SK-N-SH treated with all-trans-retinoic acid at 6 μM for 48 hours (cell line): ENCODE measurements around the gene HTD2.

Source experiments
- ATAC-seq: fragments of 200-7000 bp; cut with Tn5 transposase; 3 replicates; pipeline ENCODE4 v1.9.1; 2020; ENCODE audit warnings: mild to moderate bottlenecking, moderate library complexity
- ARNTL ChIP-seq: fragments of 450-650 bp; formaldehyde crosslinking; IDR thresholded peaks from 2 replicates; pipeline ENCODE4 v1.5.0; 2020; ENCODE audit warnings: low read depth, mild to moderate bottlenecking, moderate library complexity, borderline replicate concordance
- BACH2 ChIP-seq: fragments of 250-450 bp; sonication (Bioruptor Pico); IDR thresholded peaks from 2 replicates; pipeline ENCODE4 v1.9.0; 2021; ENCODE audit warnings: mild to moderate bottlenecking, borderline replicate concordance
- CREB5 ChIP-seq: fragments of 250-450 bp; sonication (Bioruptor Pico); IDR thresholded peaks from 2 replicates; pipeline ENCODE4 v1.5.1; 2020; ENCODE audit warnings: low read depth, mild to moderate bottlenecking, moderate library complexity
- CSDC2 ChIP-seq: fragments of 250-450 bp; sonication (Bioruptor Pico); IDR thresholded peaks from 2 replicates; pipeline ENCODE4 v1.5.0; 2020; ENCODE audit warnings: mild to moderate bottlenecking, moderate library complexity
- CSRNP3 ChIP-seq: fragments of 250-450 bp; sonication (Bioruptor Pico); IDR thresholded peaks from 2 replicates; pipeline ENCODE4 v1.5.1; 2021; ENCODE audit warnings: mild to moderate bottlenecking, moderate library complexity
- GLIS3 ChIP-seq: fragments of 250-450 bp; sonication (Bioruptor Pico); IDR thresholded peaks from 2 replicates; pipeline ENCODE4 v1.5.0; 2020; ENCODE audit warnings: mild to moderate bottlenecking, moderate library complexity
- ISL1 ChIP-seq: fragments of 250-450 bp; sonication (Bioruptor Pico); IDR thresholded peaks from 2 replicates; pipeline ENCODE4 v2.1.2; 2022; ENCODE audit warnings: mild to moderate bottlenecking, moderate library complexity
- OSR1 ChIP-seq: fragments of 250-450 bp; sonication (Bioruptor Pico); IDR thresholded peaks from 2 replicates; pipeline ENCODE4 v1.8.0; 2022; ENCODE audit warnings: moderate library complexity, mild to moderate bottlenecking, inconsistent platforms
- PATZ1 ChIP-seq: fragments of 250-450 bp; sonication (Bioruptor Pico); IDR thresholded peaks from 2 replicates; pipeline ENCODE4 v1.8.0; 2020; ENCODE audit warnings: mild to moderate bottlenecking, moderate library complexity, borderline replicate concordance
- PPARA ChIP-seq: fragments of 250-450 bp; sonication (Bioruptor Pico); IDR thresholded peaks from 2 replicates; pipeline ENCODE4 v1.5.0; 2020; ENCODE audit warnings: mild to moderate bottlenecking, borderline replicate concordance
- RARB ChIP-seq: fragments of 250-450 bp; sonication (Bioruptor Pico); IDR thresholded peaks from 2 replicates; pipeline ENCODE4 v1.8.0; 2021; ENCODE audit warnings: mild to moderate bottlenecking, moderate library complexity
- SNAI2 ChIP-seq: fragments of 250-450 bp; sonication (Bioruptor Pico); IDR thresholded peaks from 2 replicates; pipeline ENCODE4 v1.5.0; 2020; ENCODE audit warnings: mild to moderate bottlenecking, moderate library complexity
- TCF4 ChIP-seq: fragments of 250-450 bp; sonication (Bioruptor Pico); IDR thresholded peaks from 2 replicates; pipeline ENCODE4 v1.8.0; 2021; ENCODE audit warnings: mild to moderate bottlenecking, moderate library complexity, borderline replicate concordance
- TOX ChIP-seq: fragments of 250-450 bp; sonication (Bioruptor Pico); IDR thresholded peaks from 2 replicates; pipeline ENCODE4 v1.8.0; 2021; ENCODE audit warnings: mild to moderate bottlenecking, moderate library complexity, borderline replicate concordance
- TSHZ2 ChIP-seq: fragments of 250-450 bp; sonication (Bioruptor Pico); IDR thresholded peaks from 2 replicates; pipeline ENCODE4 v1.5.0; 2020; ENCODE audit warnings: mild to moderate bottlenecking, moderate library complexity
- ZC3H10 ChIP-seq: fragments of 250-450 bp; sonication (Bioruptor Pico); IDR thresholded peaks from 2 replicates; pipeline ENCODE4 v1.5.1; 2021; ENCODE audit warnings: mild to moderate bottlenecking, moderate library complexity
- ZNF565 ChIP-seq: fragments of 450-650 bp; formaldehyde crosslinking; conservative IDR thresholded peaks from 2 replicates; pipeline ENCODE4 v1.5.0; 2020; ENCODE audit warnings: low read depth, mild to moderate bottlenecking, moderate library complexity
- ZNF70 ChIP-seq: fragments of 450-650 bp; formaldehyde crosslinking; IDR thresholded peaks from 2 replicates; pipeline ENCODE4 v1.5.0; 2020; ENCODE audit warnings: mild to moderate bottlenecking, moderate library complexity

HTD2 gene

GRCh38 chr3:58322793-58323192 is 16.5 kb downstream of the HTD2 start (continued):
- TF ChIP-seq PATZ1 (CRISPR knock-in tag) (no peak), ZC3H10 (no peak), BACH2 (no peak), GLIS3 (CRISPR knock-in tag) (no peak), TCF4 (no peak), ISL1 (CRISPR knock-in tag) (no peak), CREB5 (no peak), TOX (CRISPR knock-in tag) (no peak)

- ATAC-seq = no peak
- TF ChIP-seq BACH2 (no peak), PPARA (CRISPR knock-in tag) (no peak), TCF4 (no peak), GLIS3 (CRISPR knock-in tag) (no peak), ISL1 (CRISPR knock-in tag) (no peak), CREB5 (no peak), ZNF70 (CRISPR knock-in tag) (no peak), CSDC2 (CRISPR knock-in tag) (no peak), PATZ1 (CRISPR knock-in tag) (no peak)
Measured at GRCh38 chr3:58323529-58324390, 17.4 kb downstream of the HTD2 start.

GRCh38 chr3:58324391-58325390 is 18.4 kb downstream of the HTD2 start:
- ATAC-seq = no peak
- no peak for TF ChIP-seq CSDC2 (CRISPR knock-in tag)
- no peak for TF ChIP-seq ZNF565 (CRISPR knock-in tag)
- no peak for TF ChIP-seq SNAI2 (CRISPR knock-in tag)
- TF ChIP-seq OSR1 (CRISPR knock-in tag) = no peak
- no peak for TF ChIP-seq TSHZ2

- no peak for ATAC-seq
- TF ChIP-seq CSDC2 (CRISPR knock-in tag) = no peak
- no peak for TF ChIP-seq RARB (CRISPR knock-in tag)
- no peak for TF ChIP-seq ARNTL
- no peak for TF ChIP-seq CSRNP3 (CRISPR knock-in tag)
- no peak for TF ChIP-seq ZNF70 (CRISPR knock-in tag)
- TF ChIP-seq OSR1 (CRISPR knock-in tag) = no peak
- TF ChIP-seq PPARA (CRISPR knock-in tag) = no peak
- no peak for TF ChIP-seq ZNF565 (CRISPR knock-in tag)
- TF ChIP-seq CREB5 = no peak
- TF ChIP-seq ISL1 (CRISPR knock-in tag) = no peak
- no peak for TF ChIP-seq GLIS3 (CRISPR knock-in tag)
Measured at GRCh38 chr3:58325525-58325992, 19.2 kb downstream of the HTD2 start.
